HL-60 (cell line): Measurements from ENCODE around the gene MAOA.

Source experiments
- DNase-seq, 2 experiments: peaks; one replicate each; pipeline ENCODE4 v3.0.0-alpha.2; 2010 to 2020; ENCODE audit warnings: low read depth in 1 of 2, low spot score in 1 of 2
- H3K27ac ChIP-seq: fragments of 250-450 bp; sonication (Bioruptor Pico); replicated peaks from 2 replicates; pipeline ENCODE4 v1.5.1; 2020; ENCODE audit warnings: mild to moderate bottlenecking, moderate library complexity
- H3K27me3 ChIP-seq: fragments of 250-450 bp; sonication (Bioruptor Pico); 2 replicates; pipeline ENCODE4 v1.5.1; 2021; ENCODE audit warnings: mild to moderate bottlenecking, moderate library complexity; ENCODE audit not compliant: insufficient read depth, poor library complexity, severe bottlenecking
- H3K4me3 ChIP-seq: replicated peaks from 2 replicates; pipeline ENCODE4 v1.5.1; 2011; ENCODE audit warnings: mild to moderate bottlenecking, control low read depth, low read length; ENCODE audit not compliant: insufficient read depth
- GABPA ChIP-seq: IDR thresholded peaks from 2 replicates; pipeline ENCODE4 v1.6.1; 2012; ENCODE audit warnings: low read depth
- POLR2AphosphoS5 ChIP-seq: IDR thresholded peaks from 2 replicates; pipeline ENCODE4 v1.6.1; 2012; ENCODE audit warnings: low read depth
- REST ChIP-seq: IDR thresholded peaks from 2 replicates; pipeline ENCODE4 v1.6.1; 2012; ENCODE audit warnings: low read depth; ENCODE audit not compliant: insufficient replicate concordance
- SPI1 ChIP-seq: IDR thresholded peaks from 2 replicates; pipeline ENCODE4 v1.6.1; 2012; ENCODE audit warnings: low read depth, mild to moderate bottlenecking, borderline replicate concordance
- TF ChIP-seq, protein P1 (sequence below): IDR thresholded peaks from one replicate; pipeline ENCODE4 v1.5.1; 2011; ENCODE audit warnings: low read length, control low read depth, inconsistent platforms; ENCODE audit not compliant: insufficient read depth

Gene MAOA

DNA sequence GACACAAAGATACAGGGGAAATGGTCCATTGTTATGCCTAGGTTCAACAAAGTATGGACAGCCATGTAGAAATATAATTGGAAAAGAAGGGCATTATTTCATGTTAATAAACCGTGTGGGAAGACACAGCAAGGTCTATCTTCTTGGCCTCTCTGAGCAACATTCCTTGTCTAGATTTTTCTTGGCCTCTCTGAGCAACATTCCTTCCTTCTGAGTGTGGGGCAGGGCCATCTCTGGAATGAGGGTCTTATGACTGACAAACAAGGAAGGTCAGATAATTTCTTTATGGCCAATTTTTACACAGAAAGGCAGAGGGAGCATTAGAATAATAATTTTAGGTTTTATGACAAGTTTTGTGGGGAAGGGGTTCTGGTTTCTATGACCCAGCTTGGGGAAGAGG lies 24.3 kb upstream of the MAOA start:
- no peaks in the 10 kb centered on the region for H3K27me3 ChIP-seq
- no peak overlapping the region for H3K4me3 ChIP-seq
- TF ChIP-seq REST (no peak), GABPA (no peak), SPI1 (no peak), POLR2AphosphoS5 (no peak)
- TF ChIP-seq, protein P1, sequence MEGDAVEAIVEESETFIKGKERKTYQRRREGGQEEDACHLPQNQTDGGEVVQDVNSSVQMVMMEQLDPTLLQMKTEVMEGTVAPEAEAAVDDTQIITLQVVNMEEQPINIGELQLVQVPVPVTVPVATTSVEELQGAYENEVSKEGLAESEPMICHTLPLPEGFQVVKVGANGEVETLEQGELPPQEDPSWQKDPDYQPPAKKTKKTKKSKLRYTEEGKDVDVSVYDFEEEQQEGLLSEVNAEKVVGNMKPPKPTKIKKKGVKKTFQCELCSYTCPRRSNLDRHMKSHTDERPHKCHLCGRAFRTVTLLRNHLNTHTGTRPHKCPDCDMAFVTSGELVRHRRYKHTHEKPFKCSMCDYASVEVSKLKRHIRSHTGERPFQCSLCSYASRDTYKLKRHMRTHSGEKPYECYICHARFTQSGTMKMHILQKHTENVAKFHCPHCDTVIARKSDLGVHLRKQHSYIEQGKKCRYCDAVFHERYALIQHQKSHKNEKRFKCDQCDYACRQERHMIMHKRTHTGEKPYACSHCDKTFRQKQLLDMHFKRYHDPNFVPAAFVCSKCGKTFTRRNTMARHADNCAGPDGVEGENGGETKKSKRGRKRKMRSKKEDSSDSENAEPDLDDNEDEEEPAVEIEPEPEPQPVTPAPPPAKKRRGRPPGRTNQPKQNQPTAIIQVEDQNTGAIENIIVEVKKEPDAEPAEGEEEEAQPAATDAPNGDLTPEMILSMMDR: no peak
- no peak for DNase-seq
- H3K27ac ChIP-seq: no peak overlapping the region

- Histone ChIP-seq H3K4me3 (no peak overlapping the region), H3K27me3 (peaks cover 3% of the 10 kb centered on the region), H3K27ac (no peak overlapping the region)
- DNase-seq: no peak
- TF ChIP-seq, protein P1: no peak
- no peak for TF ChIP-seq GABPA
- TF ChIP-seq POLR2AphosphoS5: no peak
- no peak for TF ChIP-seq REST
- no peak for TF ChIP-seq SPI1
These were observed 23.0 kb upstream of the MAOA start for GRCh38 chrX:43633081-43633480.

DNA sequence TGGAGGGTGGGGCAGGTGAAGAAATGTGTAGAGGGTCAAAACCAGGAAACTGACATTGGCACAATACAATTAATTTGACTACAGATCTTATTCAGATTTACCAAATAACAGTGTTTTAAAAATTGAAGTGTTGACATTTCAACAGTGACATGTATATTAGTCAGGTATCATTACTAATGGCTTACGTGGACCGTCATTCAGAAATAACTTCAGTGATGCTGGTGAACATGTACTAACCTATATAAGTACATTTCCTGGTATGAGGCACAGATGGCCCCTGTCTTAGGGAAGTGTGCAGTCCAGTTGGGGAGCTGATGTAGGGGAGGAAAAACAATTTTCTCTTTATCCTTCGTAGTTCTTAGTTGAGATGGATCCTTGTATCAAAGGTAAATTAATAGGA lies 22.3 kb upstream of the MAOA start:
- TF ChIP-seq REST (no peak), SPI1 (no peak)
- DNase-seq: no peak
- Histone ChIP-seq H3K27me3 (peaks cover 3% of the 10 kb centered on the region), H3K4me3 (no peak overlapping the region), H3K27ac (no peak overlapping the region)

GRCh38 chrX:43640482-43640881 lies 15.6 kb upstream of the MAOA start:
- no peak for DNase-seq
- no peak for TF ChIP-seq SPI1
- TF ChIP-seq POLR2AphosphoS5: no peak
- no peak for TF ChIP-seq REST
- TF ChIP-seq, protein P1: no peak
- TF ChIP-seq GABPA: no peak
- H3K27ac ChIP-seq: no peak overlapping the region
- peaks cover 3% of the 10 kb centered on the region for H3K27me3 ChIP-seq
- no peak overlapping the region for H3K4me3 ChIP-seq
